Right lobe of liver (tissue), 4 donors: ENCODE results near the gene RGSL1.

Source experiments
- CTCF ChIP-seq, 4 donors: fragments of 200-600 bp in 3 of 4; fragments of 450-650 bp in 1 of 4; IDR thresholded peaks; one replicate each; pipeline versions ENCODE4 v1.5.1 to v1.8.0; 2016 to 2022; ENCODE audit warnings: antibody characterized with exemption in 4 of 4, mild to moderate bottlenecking in 2 of 4
- POLR2A ChIP-seq: fragments of 450-650 bp; IDR thresholded peaks from one replicate; pipeline ENCODE4 v1.6.1; 2017; ENCODE audit warnings: antibody characterized with exemption, mild to moderate bottlenecking
- donor health status: DM: no; HTN: no; CAD: no.
- donor health status: DM: no; HTN: no; CAD: no.
- donor health status: DM: no; HTN: yes; CAD: no.

GRCh38 chr1:182570611-182570970, 120.6 kb downstream of the RGSL1 start:
- TF ChIP-seq CTCF (IDR thresholded peaks at IDR 0.05) (no peak), POLR2A (no peak)
